HL-60 (cell line): Measurements from ENCODE around the gene CBX4.
A peak's percentile ranks its signal among the peaks of the same experiment; 100 is the strongest.

Experiments
- DNase-seq, 2 experiments: peaks; one replicate each; pipeline ENCODE4 v3.0.0-alpha.2; 2010 to 2020; ENCODE audit warnings: low read depth in 1 of 2, low spot score in 1 of 2
- H3K27ac ChIP-seq: fragments of 250-450 bp; sonication (Bioruptor Pico); replicated peaks from 2 replicates; pipeline ENCODE4 v1.5.1; 2020; ENCODE audit warnings: mild to moderate bottlenecking, moderate library complexity
- H3K27me3 ChIP-seq: fragments of 250-450 bp; sonication (Bioruptor Pico); 2 replicates; pipeline ENCODE4 v1.5.1; 2021; ENCODE audit warnings: mild to moderate bottlenecking, moderate library complexity; ENCODE audit not compliant: insufficient read depth, poor library complexity, severe bottlenecking
- H3K4me3 ChIP-seq: replicated peaks from 2 replicates; pipeline ENCODE4 v1.5.1; 2011; ENCODE audit warnings: mild to moderate bottlenecking, control low read depth, low read length; ENCODE audit not compliant: insufficient read depth
- CTCF ChIP-seq: IDR thresholded peaks from one replicate; pipeline ENCODE4 v1.5.1; 2011; ENCODE audit warnings: low read length, control low read depth, inconsistent platforms; ENCODE audit not compliant: insufficient read depth
- GABPA ChIP-seq: IDR thresholded peaks from 2 replicates; pipeline ENCODE4 v1.6.1; 2012; ENCODE audit warnings: low read depth
- POLR2AphosphoS5 ChIP-seq: IDR thresholded peaks from 2 replicates; pipeline ENCODE4 v1.6.1; 2012; ENCODE audit warnings: low read depth
- REST ChIP-seq: IDR thresholded peaks from 2 replicates; pipeline ENCODE4 v1.6.1; 2012; ENCODE audit warnings: low read depth; ENCODE audit not compliant: insufficient replicate concordance
- SPI1 ChIP-seq: IDR thresholded peaks from 2 replicates; pipeline ENCODE4 v1.6.1; 2012; ENCODE audit warnings: low read depth, mild to moderate bottlenecking, borderline replicate concordance

The CBX4 gene

GRCh38 chr17:79845601-79845949 lies 6.3 kb upstream of the CBX4 start:
- H3K27me3 ChIP-seq, result peaks cover 41% of the 10 kb centered on the region
- no peak overlapping the region for H3K4me3 ChIP-seq
- TF ChIP-seq REST (no peak), GABPA (no peak), SPI1 (no peak), POLR2AphosphoS5 (no peak), CTCF (no peak)
- peak in 1 of 2 experiments; percentile 51 for DNase-seq
- H3K27ac ChIP-seq, result no peak overlapping the region

- Histone ChIP-seq H3K4me3 (peak overlapping the region; percentile 15), H3K27me3 (peaks cover 44% of the 10 kb centered on the region), H3K27ac (no peak overlapping the region)
- DNase-seq, result no peak
- TF ChIP-seq SPI1 (no peak), REST (no peak), GABPA (no peak), POLR2AphosphoS5 (no peak), CTCF (peak; percentile 39)
Observed at GRCh38 chr17:79844869-79845600, 5.8 kb upstream of the CBX4 start.

- no peak overlapping the region for H3K27ac ChIP-seq
- no peak for DNase-seq
- H3K27me3 ChIP-seq, result peaks cover 45% of the 10 kb centered on the region
- peak overlapping the region; percentile 25 for H3K4me3 ChIP-seq
- TF ChIP-seq CTCF (no peak), POLR2AphosphoS5 (no peak), GABPA (no peak), REST (no peak), SPI1 (no peak)
Observed at GRCh38 chr17:79843816-79844800, 4.9 kb upstream of the CBX4 start.
